Fibroblast of skin of back (primary cell): Measurements from ENCODE around the gene SMPX.

Experiments used
- DNase-seq: peaks from one replicate; pipeline ENCODE4 v3.0.0-alpha.2; 2013

SMPX gene

GRCh38 chrX:21744060-21744459 lies 13.9 kb downstream of the SMPX start:
- DNase-seq, result no peak

- no peak for DNase-seq
Measured at GRCh38 chrX:21741869-21742701, 15.8 kb downstream of the SMPX start.

- no peak for DNase-seq
Measured at GRCh38 chrX:21741364-21741763, 16.6 kb downstream of the SMPX start.

DNA sequence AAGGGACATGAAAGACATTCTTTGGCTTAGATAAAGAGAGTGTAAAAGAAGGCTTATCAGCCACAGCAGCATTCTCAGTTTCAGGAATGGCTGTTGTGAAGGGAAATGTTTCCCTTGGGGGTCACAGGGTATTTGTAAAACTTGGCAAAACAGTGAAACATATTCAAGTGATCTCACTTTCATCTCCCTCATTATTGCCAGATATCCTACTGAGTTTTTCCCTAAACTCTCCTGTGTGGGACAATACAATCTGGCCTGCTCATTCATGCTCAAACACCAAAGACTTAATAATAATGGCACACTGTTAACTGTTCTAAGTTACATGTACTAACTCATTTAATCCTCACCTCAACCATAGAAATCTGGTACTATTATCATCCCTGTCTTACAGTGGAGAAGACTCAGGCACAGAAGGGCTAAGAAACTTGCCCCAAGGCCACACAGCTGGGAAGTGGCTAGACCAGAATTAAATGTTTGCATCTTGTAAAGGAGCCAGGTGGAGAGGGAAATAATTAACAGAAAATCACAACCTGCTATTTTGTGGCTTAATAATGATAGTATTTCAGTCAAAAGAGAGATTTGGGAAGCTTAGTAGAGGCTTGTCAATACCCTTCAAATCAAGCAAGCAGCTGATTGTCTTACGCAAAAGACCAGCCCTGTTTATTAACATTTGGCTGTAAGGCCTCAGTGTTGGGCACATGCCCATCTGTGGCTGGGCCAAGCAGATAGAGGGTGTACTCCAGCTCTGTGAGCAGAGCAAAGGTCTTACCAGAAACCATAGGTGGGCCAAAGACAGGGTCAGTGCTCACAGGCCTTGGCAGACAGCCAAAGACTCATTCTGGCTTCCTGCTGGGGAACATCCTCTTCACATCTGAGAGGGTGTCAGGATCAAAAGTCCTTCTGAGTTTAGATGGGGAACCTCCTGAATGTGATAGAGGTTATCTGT lies 17.3 kb downstream of the SMPX start:
- DNase-seq, result no peak

DNA sequence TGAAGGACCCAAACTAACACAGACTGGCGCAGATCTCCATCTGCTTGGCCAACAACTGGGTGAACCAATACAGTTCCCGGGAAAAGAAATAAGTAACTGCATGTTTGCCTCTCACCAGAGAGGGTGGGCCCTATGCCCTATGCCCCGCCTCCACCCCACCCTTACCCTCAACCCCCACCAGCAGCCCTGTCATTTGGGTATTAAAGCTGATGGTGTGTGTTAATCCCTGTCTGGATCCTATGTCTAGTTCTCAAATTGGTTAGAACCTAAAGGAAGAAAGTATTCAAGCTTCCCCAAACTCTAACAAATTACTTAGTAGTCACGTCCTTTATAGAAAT lies 19.0 kb downstream of the SMPX start:
- no peak for DNase-seq

- DNase-seq, result no peak
Measured at GRCh38 chrX:21738210-21738949, 19.5 kb downstream of the SMPX start.

DNA sequence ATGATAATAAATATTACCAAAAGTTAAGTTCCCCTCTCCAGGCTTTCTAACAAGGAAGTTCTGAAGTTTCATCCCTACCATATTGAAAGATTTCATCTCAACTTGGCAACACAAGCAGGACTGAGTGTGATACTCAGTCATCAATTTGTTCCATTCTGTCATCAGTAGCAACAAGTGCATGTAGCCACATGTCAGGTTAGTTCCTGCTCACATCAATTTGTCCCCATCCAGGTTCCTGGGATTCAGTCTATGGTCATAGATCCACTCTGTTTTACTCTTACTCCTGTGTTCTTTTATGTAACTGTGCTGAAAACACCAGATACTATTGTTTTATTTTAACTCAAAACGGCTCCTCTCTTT lies 22.2 kb downstream of the SMPX start:
- DNase-seq, result no peak

GRCh38 chrX:21735038-21735767 lies 22.7 kb downstream of the SMPX start:
- peak; percentile 79 for DNase-seq

DNA sequence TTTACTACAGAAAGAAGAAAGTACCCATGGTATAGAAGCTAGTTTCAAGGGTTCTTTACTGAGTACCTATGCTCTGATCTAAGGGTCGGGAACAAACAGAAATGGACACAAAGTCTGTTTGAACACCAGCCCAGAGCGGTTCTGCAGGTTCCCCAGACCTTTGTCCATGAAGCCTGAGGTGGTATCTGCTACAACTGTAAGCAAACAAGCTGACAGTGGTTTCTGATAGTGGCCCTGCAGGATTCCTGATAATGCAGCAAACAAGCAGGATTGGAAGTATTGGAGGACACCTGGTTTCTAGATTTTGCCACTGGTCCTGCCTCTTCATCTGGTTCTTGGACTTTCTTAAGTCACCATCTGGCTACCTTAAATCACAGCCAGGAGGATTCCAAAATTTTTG lies 23.7 kb downstream of the SMPX start:
- DNase-seq, result no peak

DNA sequence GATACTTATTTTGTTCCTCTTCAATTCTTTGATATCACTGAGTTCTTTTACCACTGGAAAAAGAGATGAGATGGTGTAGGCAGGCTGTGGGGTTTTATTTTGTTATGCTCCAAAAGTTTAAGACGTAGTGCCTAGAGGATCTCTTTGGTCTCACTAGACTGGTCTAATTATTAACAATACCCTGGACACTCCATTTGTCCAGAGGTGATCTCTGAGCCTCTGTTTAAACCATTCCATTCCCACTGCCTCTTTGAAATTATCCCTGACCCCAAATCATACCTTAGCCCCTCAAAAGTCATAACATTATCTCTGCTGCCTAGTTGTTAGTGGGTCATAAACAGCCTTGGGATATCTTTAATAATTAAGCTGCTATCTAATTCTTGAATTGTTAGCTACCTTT lies 24.2 kb downstream of the SMPX start:
- DNase-seq, result no peak

DNA sequence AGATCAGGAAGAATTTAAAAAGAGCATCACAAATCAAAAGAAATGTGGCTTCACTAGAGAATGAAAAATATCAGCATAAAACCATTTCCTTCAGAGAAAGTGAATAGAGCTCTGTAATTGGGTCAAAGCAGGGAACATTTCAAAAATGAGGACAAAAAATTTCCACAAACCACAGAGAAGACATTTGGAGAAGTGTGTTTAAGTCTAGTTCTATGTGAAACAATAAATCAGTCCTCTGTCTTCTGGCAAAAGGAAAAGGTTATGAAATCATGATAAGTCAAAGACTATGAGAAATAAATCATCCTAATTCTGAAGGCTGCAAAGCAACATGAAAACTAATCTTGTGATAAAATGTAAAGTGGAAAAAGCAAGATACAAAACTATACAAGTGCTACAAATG lies 27.9 kb downstream of the SMPX start:
- no peak for DNase-seq

- DNase-seq, result no peak
Measured at GRCh38 chrX:21728276-21728968, 29.5 kb downstream of the SMPX start.

- DNase-seq, result no peak
Measured at GRCh38 chrX:21725916-21726315, 32.0 kb downstream of the SMPX start.

- peak; percentile 52 for DNase-seq
Measured at GRCh38 chrX:21725496-21725895, 32.4 kb downstream of the SMPX start.

DNA sequence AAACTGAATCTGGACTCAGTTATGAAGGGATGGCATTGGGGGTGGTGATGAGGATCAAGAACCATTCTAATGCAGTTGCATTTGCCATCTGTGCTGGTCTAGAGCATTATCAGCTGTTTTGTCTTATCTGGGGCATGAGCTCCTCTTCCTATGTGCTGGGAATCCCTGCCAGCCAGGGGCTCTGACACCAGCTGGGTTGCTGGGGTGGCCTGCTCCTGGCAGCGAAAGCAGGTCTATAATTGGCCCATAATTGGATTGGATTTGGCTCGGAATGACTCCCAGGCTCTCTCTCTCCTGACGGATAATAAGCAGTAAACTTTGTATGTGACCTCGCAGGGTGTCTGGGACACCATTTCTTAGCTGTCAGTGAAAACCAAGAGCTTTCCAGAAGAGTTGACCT lies 34.1 kb downstream of the SMPX start:
- no peak for DNase-seq

GRCh38 chrX:21723084-21723483 lies 34.8 kb downstream of the SMPX start:
- peak; percentile 54 for DNase-seq

- peak; percentile 52 for DNase-seq
Measured at GRCh38 chrX:21721195-21721594, 36.7 kb downstream of the SMPX start.

DNA sequence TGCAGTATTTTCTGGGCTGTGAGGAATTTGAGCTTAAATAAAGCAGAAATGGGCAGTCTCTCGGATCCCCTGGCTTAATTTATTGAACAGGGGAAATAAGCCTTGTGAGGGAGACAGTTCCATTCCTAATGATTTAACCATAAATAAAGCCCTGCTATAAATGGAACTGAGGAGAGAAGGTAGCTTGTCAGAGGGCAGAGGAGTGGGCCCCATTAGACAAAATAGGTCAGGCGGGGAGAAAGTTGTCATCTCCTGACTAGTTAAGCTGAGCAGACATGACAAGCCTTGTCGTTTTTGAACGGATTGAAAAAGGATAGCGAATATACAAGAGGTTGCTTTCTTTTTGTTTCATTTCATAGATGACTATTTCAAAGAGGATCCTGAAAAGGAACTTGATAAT lies 39.3 kb downstream of the SMPX start:
- DNase-seq, result no peak

DNA sequence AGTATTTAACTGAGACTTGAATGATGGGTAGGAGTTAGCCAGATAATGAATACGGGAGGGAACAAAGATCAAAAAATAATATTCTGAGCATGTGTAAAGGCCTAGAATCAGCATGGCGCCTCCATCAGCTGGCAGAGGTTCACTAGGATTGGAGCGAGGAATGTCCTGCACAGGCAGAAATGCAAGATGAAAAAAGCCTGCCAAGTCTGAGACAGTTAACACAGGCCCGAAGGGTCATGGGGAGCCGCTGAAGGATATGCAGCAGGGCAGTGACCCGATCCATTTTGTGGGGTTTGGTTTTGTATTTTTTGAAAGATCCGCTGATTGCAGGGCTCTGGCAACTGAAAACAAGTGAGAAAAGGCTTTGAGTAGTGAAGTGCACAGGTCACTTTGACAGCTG lies 40.1 kb downstream of the SMPX start:
- DNase-seq, result no peak

DNA sequence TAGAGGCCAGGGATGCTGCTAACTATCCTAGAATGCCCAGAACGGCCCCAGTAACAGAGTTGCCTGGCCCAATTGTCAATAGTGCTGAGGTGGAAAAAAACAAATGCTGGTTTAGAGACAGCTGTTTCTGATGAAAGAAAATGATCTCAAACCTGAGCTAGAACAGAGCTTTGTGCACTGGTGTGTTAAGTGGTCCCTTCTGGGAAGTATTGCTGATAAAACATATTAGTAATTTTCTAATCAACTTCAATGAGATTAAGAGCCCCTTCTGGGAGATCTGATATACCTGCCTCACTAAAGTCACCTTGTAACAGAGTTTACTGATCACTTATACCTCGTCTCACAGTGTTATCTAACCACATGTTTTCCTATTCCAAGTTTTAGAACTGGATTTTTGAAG lies 42.1 kb downstream of the SMPX start:
- no peak for DNase-seq

DNA sequence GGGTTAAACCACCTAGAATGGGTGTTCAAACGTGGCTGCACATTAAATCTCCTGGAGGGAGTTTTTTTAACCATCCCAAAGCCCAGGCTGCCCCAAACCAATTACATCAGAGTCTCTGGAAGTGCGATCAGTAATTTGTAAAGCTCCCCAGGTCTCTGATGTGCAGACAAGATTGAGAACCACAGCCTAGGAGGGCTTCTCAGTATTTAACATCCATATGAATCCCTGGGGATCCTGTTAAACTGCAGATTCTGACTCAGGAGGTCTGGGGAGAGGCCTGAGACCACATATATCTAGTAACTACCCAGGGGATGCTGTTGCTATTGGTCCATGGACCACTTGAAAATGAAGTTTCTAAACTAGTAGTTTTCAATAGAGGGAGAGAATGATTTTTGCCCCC lies 42.6 kb downstream of the SMPX start:
- DNase-seq, result no peak

GRCh38 chrX:21711848-21712197 lies 46.1 kb downstream of the SMPX start:
- no peak for DNase-seq
